Adipocyte (in vitro differentiated cells): Measurements from ENCODE around the gene ITSN1.

Experiments used
- DNase-seq: peaks from one replicate; pipeline ENCODE4 v3.0.0-alpha.2; 2015; ENCODE audit warnings: low read depth
- H3K27me3 ChIP-seq: replicated peaks from 2 replicates; pipeline ENCODE4 v1.7.0; 2013; ENCODE audit warnings: mild to moderate bottlenecking, low read length, moderate library complexity; ENCODE audit not compliant: control insufficient read depth, insufficient read depth
- H3K36me3 ChIP-seq: 2 replicates; pipeline ENCODE4 v1.7.0; 2013; ENCODE audit warnings: low read length, mild to moderate bottlenecking, moderate library complexity; ENCODE audit not compliant: control insufficient read depth, insufficient read depth, severe bottlenecking
- H3K4me1 ChIP-seq: 2 replicates; pipeline ENCODE4 v1.7.0; 2013; ENCODE audit warnings: mild to moderate bottlenecking, low read length, moderate library complexity; ENCODE audit not compliant: control insufficient read depth, insufficient read depth
- H3K4me3 ChIP-seq: 2 replicates; pipeline ENCODE4 v1.7.0; 2013; ENCODE audit warnings: mild to moderate bottlenecking, low read length, moderate library complexity
- H3K9ac ChIP-seq: 2 replicates; pipeline ENCODE4 v1.7.0; 2013; ENCODE audit warnings: mild to moderate bottlenecking, low read length, moderate library complexity
- H3K9me3 ChIP-seq: 2 replicates; pipeline ENCODE4 v1.7.0; 2013; ENCODE audit warnings: mild to moderate bottlenecking, low read length, moderate library complexity; ENCODE audit not compliant: control insufficient read depth

ITSN1 gene

DNA sequence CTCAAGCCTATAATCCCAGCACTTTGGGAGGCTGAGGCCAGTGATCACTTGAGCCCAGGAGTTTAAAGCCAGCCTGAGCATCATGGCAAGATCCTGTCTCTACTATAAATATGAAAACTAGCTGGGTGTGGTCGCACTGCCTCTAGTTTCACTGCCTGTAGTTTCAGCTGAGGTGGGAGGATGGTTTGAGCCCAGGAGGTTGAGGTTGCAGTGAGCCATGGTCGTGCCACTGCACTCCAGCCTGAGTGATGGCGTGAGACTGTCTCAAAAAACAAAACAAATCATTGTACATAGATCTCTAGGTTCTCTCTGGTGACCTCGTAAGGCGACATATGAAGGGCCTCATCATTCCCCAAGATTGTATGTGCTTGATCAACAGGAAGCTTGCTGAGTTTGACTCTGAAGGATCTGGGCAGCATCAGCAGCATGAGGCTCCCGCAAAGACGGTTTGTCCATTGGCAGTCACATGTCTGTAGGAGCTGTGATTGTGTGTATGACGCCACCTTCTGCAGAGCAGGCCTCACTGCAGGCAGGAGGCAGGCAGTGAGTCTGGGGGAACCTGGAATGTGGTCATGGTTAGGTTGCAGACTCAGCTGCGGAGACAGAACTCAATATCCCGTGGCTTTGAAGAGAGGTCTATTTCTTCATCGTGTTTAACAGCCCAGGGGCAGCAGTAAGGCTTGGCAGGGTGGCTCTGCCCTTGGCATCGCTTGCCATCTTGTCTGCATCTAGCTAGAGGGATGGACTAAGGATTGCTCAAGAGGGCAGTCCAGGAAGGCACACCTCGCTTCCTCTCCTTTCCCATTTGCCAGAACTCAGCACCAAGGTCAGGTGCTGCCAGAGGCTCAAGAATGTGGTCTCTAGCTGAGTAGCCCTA, 259.3 kb downstream of the ITSN1 start:
- H3K27me3 ChIP-seq: no peaks in the 10 kb centered on the region
- H3K4me1 ChIP-seq: peaks cover 6% of the 10 kb centered on the region
- H3K36me3 ChIP-seq: peaks cover 50% of the 10 kb centered on the region
- H3K4me3 ChIP-seq: no peak overlapping the region
- H3K9ac ChIP-seq: no peak overlapping the region
- H3K9me3 ChIP-seq: no peaks in the 10 kb centered on the region
- DNase-seq: peak; percentile 70

DNA sequence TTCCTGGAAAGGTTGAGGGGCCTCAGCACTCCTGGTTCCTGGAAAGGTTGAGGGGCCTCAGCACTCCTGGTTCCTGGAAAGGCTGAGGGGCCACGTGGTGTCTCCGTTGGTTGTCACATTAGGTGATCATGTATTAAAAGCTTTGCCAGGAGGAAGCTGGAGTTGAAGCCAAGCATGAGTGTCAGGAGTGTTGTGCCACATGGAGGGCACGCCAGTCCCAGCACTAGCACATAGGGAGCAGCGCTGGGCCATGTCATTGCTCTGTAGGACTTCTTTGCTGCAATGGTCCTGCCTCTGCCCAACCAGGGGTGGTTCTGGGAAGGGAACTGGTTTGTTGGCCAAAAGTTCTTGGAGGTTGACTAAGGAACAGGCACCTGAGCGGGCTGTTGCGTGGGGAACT, 260.0 kb downstream of the ITSN1 start:
- Histone ChIP-seq H3K4me1 (peaks cover 6% of the 10 kb centered on the region), H3K9ac (no peak overlapping the region), H3K36me3 (peaks cover 57% of the 10 kb centered on the region), H3K9me3 (no peaks in the 10 kb centered on the region), H3K4me3 (no peak overlapping the region), H3K27me3 (no peaks in the 10 kb centered on the region)
- no peak for DNase-seq

DNA sequence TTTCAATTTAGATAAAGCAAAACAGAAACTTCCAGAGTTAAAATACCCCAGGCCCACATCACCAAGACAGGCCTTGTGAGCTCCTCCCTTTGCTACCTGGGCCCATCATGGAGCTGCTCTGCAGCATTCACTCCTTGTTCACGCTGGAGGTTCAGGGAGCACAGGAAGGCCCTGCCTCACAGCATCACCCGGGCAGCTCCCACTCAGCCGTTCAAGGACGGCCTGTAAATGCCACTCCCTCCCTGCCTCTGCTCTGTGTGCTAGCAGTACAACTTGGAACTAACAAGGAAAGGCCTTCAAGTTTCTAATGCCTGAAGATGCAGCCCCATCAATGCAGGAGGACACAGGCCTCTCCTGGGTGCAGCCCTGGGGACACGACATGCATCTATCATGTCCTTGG, 261.7 kb downstream of the ITSN1 start:
- H3K36me3 ChIP-seq: peaks cover 74% of the 10 kb centered on the region
- H3K27me3 ChIP-seq: no peaks in the 10 kb centered on the region
- H3K4me1 ChIP-seq: peaks cover 6% of the 10 kb centered on the region
- H3K9ac ChIP-seq: no peak overlapping the region
- no peak overlapping the region for H3K4me3 ChIP-seq
- no peaks in the 10 kb centered on the region for H3K9me3 ChIP-seq
- DNase-seq: no peak

DNA sequence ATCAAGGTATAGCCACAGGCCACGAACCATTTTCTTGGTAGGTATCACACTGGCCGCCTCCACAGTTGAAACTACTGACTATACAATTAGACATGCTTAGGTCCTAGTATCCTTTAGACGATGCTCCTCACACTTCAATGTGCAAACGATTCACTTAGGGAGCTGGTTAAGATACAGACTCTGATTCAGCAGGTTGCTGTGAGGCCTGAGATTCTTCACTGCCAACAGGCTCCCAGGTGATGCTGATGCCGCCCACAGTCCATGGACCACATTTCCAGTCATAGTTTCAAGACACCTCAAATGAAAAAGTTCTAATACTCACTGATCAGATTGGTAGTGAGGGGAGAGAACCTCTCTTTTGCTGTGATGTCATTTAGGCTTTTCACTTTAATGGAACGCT, 266.5 kb downstream of the ITSN1 start:
- no peak overlapping the region for H3K9ac ChIP-seq
- no peak overlapping the region for H3K4me3 ChIP-seq
- no peaks in the 10 kb centered on the region for H3K27me3 ChIP-seq
- no peaks in the 10 kb centered on the region for H3K4me1 ChIP-seq
- peaks cover 99% of the 10 kb centered on the region for H3K36me3 ChIP-seq
- H3K9me3 ChIP-seq: no peaks in the 10 kb centered on the region
- no peak for DNase-seq

DNA sequence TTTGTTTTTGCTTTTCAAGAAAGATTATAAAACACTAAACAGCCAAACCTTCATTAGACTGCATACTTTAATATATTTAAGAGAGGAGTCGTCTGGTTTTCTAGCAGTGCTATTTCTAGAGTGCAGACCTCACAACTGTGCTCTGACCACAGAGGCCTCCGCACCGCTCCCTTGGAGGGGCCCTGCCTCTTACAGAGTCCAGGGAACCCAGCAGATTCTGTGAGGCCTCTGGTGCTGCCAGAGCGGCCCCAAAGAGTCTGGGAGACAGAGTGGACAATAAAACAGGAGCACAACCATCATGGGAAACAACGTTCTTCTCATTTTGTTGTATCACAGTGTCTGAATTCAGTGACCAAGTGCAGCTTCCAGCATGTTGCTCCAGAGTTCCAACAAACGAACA, 267.5 kb downstream of the ITSN1 start:
- peaks cover 89% of the 10 kb centered on the region for H3K36me3 ChIP-seq
- no peaks in the 10 kb centered on the region for H3K9me3 ChIP-seq
- H3K27me3 ChIP-seq: no peaks in the 10 kb centered on the region
- no peak overlapping the region for H3K9ac ChIP-seq
- no peak for DNase-seq
- H3K4me1 ChIP-seq: peaks cover 8% of the 10 kb centered on the region
- no peak overlapping the region for H3K4me3 ChIP-seq

DNA sequence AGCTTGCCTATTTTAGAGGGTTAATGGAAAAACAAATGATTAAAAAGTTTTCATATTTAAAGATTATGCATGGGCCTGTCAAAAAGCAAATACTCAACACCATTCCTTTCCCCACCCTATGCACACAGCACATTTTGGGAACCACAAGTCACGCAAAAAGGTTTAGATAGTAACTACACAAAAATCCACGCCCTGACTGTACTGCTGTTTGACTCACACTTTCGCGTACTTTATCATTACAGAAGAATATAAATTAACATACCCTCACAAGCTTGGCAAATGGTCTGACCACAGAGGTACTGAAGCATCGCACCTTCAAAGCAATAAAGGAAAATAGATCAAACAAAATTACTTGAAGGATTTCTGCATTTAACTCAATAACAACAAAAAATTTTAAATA, 271.9 kb downstream of the ITSN1 start:
- H3K36me3 ChIP-seq: peaks cover 44% of the 10 kb centered on the region
- H3K9me3 ChIP-seq: no peaks in the 10 kb centered on the region
- H3K4me3 ChIP-seq: peak overlapping the region; percentile 100
- no peak for DNase-seq
- H3K4me1 ChIP-seq: peaks cover 16% of the 10 kb centered on the region
- peak overlapping the region; percentile 99 for H3K9ac ChIP-seq
- H3K27me3 ChIP-seq: no peaks in the 10 kb centered on the region

DNA sequence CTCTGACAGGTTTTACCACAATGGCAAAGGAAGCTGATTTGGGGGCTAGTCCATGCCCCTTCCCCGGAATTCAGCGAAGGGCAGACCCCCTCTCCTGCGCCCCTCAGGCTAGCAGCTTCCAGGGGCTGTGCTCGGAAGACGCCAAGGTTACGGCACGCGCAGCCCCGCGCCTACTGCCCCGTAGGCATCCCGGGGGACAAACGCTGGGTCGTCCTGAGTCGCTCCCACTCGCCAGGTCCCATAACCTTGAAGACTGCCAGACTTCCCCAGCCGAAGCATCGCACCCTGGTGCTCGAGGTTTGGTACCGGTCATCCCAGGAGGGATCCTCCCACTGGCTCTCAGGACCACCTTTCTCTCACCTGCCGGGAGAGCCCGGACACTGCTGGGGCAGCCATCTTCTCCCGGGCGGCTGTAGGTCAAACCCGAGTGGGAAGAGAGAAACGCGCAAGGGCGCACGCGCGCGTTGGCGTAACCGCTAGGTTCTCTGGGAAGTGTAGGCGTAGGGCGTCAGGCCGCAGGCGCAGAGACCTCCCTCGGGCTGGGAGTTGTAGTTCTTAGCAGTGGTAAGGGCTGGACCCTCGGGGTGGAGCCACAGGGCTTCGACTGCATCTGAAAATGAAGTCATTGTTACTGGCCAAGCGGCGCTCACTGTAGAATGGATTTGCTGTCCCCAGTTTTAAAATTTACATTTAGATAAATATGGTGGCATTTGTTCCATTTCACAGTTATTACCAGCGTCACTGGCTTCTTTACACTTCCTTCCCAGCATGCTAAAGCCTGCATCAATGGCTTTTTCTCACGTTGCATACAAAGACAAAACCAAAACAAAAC, 273.3 kb downstream of the ITSN1 start, which contains the start of gene ATP5PO:
Gene ATP5PO, minus strand, starts transcription at position 437 of the 832 bp plus-strand sequence. Its CDS starts 41 bp downstream, at position 396.
- H3K4me1 ChIP-seq: peaks cover 16% of the 10 kb centered on the region
- no peaks in the 10 kb centered on the region for H3K9me3 ChIP-seq
- peak within 1 kb of the TSS; percentile 100 for H3K4me3 ChIP-seq
- H3K9ac ChIP-seq: peak within 1 kb of the TSS; percentile 99
- DNase-seq: peak; percentile 99
- no peaks in the 10 kb centered on the region for H3K27me3 ChIP-seq
- peaks cover 31% of the 10 kb centered on the region for H3K36me3 ChIP-seq

DNA sequence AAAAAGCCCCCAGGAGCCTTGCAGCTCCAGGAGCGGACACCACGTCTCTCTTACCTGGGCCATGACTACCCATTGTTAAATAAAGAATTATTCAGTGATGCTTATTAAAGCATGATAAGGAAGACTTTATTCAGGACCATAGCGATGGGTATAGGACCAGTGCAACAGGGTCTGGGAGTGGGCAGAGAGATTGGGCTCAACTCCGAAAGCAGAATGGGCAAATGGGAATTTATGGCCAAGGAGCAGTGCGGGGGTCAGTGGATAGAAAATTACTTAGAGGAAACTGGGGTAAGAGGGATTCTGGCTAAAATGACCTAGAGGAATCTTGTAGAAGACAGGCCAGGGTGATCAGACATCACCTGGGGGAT, 273.9 kb downstream of the ITSN1 start:
- Histone ChIP-seq H3K4me1 (peaks cover 16% of the 10 kb centered on the region), H3K4me3 (peak overlapping the region; percentile 100), H3K9me3 (no peaks in the 10 kb centered on the region), H3K9ac (peak overlapping the region; percentile 99), H3K27me3 (no peaks in the 10 kb centered on the region), H3K36me3 (peaks cover 25% of the 10 kb centered on the region)
- no peak for DNase-seq

DNA sequence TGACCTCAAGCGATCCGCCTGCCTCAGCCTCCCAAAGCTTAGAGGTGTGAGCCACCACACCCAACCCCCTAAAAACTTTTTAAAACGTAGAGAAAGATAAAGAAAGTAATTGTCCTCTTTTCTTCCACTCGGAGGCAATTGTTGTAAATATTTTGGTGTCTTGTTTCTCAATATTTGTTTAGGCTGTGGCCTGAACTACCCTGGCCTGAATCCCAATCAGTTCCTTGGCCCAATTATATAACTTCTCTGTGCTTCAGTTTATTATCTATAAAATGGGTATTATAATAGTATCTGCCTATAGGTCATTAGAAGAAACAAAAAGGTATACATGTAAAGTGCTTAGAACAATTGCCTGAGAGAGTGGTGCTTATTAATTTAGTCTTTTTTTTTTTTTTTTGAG, 275.1 kb downstream of the ITSN1 start:
- no peak overlapping the region for H3K9ac ChIP-seq
- H3K9me3 ChIP-seq: no peaks in the 10 kb centered on the region
- H3K27me3 ChIP-seq: no peaks in the 10 kb centered on the region
- no peak for DNase-seq
- H3K36me3 ChIP-seq: peaks cover 13% of the 10 kb centered on the region
- no peak overlapping the region for H3K4me3 ChIP-seq
- H3K4me1 ChIP-seq: peaks cover 16% of the 10 kb centered on the region

DNA sequence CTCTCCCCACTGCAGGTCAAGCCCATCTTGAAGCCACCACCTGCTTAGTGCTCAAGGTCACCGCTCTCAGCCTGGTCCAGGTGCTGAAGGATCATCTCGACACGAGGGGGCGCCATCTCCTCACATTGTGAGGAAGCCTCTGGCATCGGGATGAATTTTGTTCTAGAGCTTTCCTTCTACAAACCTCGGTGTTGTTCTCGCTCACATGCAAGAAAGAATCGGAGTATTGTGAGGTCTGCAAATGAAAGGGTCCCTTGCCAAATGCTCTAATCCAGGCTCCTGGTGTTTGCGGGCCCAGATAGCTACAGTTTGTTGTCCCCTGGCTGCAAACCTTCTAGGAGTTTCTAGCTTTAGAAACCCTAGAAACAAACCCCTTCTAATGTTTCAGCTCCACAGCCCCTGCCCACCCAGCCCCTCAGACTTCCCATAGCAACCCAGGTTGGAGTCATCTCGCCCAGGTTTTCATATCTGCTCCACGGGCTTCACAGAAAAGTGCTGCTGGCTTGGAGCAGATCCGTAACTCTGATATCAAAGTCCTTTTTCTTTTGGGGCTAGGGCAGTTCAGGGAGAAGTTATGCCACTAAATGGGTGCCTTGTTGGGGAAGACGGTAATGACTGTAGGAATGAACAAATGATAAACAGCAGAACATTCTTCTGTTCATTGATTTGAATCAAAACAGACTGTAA, 281.9 kb downstream of the ITSN1 start:
- Histone ChIP-seq H3K9ac (peak overlapping the region; percentile 57), H3K9me3 (no peaks in the 10 kb centered on the region), H3K36me3 (no peaks in the 10 kb centered on the region), H3K27me3 (no peaks in the 10 kb centered on the region), H3K4me1 (peaks cover 7% of the 10 kb centered on the region), H3K4me3 (no peak overlapping the region)
- peak; percentile 95 for DNase-seq

DNA sequence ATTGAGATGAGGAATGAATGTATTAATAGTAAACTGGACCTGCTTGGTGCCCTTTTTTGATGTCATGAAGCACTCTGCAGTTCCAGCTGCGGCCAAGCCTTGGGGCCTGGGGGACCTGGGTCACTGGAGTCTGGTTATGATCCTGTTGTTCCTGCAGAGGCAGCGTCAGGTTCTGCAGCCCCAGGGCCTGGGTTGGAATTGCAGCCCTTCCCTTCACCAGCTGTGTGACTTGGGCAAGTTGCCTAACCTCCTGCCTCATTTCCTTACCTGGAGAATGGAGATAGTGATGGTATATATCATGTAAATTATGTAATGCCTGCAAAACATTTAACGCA, 282.4 kb downstream of the ITSN1 start:
- DNase-seq: no peak
- Histone ChIP-seq H3K9ac (no peak overlapping the region), H3K4me3 (no peak overlapping the region), H3K4me1 (peaks cover 7% of the 10 kb centered on the region), H3K9me3 (no peaks in the 10 kb centered on the region), H3K36me3 (no peaks in the 10 kb centered on the region), H3K27me3 (no peaks in the 10 kb centered on the region)
